EL (cell line): ENCODE results near the gene HIRA.
A peak's percentile ranks its signal among the peaks of the same experiment; 100 is the strongest.
"Not testable (repeated sequence)": the region's sequence is repeated elsewhere in the genome, so short reads cannot be mapped to it uniquely, and the experiment has no call there.

Source experiments
- DNase-seq: peaks from one replicate; pipeline ENCODE4 v3.0.0-alpha.2; 2016

The HIRA gene

DNA sequence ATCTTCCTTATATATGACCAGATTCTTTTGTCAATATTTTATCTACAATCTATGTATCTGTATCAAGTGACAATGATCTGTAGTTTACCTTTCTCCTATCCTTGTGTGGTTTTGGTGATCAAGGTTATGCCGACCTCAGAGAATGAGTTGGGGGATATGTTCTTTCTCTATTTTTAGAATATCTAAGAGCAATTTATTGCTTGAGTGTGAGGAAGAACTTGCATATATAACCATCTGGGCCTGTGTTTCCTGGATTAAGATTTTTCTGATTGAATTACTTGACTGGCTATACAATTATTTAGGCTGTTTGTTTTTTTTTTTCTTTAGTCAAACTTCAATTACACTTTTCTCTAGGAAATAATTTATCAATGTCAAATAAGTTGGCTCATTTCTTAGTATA, 30.0 kb upstream of the HIRA start:
- DNase-seq, result no peak

DNA sequence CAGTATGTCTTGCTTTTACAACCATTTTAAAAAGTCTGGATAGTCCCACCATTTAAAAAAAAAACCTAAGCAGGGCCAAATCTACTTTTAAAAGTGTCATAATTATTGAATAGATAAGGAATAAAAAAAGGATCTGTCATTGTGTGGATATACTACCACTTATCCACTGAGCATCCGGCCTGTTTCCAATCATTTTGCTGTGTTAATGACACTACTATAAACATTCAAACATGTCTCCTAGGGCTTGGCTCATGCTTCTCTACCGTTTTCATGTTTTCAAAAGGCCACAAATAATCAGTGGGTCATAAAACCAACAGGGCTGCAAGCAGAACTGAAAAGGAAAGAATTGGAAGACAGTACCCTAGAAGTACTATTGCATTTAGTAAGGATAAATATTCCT, 28.5 kb upstream of the HIRA start:
- no peak for DNase-seq

DNA sequence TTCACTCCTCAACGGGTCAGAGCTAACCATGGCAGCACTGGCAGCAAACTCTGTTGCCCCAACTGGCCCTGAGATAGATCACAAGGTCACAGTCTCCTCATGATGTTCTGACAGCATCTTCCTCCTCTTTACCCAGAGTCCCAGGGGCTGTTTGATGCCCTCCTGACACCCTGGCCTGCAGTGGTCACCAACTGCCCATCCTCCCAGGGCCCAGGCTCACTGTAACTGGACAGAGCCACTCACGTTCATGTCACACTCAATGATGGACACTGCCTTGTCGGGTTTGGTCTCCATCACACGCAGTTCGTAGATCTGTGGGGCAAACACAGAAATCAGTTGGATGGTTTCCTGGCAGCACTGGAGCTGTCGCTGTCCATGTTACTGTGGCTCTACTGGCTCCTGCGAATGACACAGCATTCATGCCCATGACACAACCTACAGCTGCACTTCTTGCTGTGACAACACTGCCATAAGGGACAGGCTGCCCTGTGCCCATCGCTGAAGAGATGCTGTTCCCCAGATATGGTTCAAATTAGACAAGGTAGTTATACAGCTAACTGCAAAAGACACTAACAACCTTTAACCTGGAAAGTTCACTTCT, 26.4 kb upstream of the HIRA start:
- no peak for DNase-seq

DNA sequence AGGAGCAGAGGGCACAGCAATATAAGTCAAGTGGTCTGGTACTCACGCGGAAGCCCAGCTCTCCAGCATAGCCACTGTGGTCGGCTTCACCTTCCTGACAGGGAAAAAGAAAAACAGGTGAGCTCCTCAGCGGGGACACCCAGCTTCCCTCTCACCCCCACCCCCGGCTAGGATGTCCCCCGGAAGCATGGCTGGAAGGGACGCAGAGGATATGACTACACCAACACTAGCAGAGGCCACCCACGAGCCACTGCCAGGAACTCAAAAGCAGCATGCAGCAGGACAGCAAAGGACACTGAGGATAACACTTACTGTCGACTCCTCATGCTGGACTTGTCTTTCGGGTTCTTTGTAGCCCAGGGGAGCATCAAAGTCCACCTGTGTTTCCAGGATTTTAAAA, 25.0 kb upstream of the HIRA start:
- DNase-seq, result no peak

DNA sequence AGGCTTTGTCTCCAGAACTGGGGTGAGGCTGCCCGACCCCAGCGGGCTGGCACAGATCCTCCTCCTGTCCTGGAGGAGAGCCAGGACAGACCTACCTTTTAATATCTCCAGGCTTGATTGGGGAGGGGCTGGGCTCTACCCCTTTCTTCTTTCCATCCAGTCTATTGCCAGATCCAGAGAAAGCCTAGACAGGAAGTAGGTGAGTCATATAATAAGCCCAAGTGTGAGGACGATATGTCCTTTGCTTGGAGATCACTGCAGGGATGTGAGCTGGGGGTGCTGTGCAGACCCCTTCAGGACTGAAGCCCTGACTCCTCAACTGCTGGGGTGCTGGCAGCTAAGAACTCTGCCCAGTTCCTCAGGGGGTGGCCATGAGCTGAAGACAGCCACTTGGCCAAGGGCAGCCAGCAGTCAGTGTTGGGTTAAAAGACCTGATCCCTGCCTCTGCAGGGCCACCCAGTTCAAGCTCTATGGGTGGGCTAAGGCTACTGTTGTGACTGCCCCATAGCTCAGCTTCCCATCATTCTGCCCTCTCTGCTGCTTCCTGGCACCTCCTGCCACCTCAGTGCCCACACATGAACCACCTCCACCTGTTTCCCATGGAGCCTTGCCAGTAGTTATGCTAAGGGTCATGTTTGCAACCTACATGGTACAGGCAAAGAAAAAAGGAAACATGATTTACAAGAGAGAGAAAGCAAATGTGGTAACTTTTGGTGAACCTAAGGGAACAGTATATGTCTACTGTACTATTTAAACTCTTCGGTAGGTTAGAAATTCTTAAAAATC, 24.2 kb upstream of the HIRA start:
- no peak for DNase-seq

DNA sequence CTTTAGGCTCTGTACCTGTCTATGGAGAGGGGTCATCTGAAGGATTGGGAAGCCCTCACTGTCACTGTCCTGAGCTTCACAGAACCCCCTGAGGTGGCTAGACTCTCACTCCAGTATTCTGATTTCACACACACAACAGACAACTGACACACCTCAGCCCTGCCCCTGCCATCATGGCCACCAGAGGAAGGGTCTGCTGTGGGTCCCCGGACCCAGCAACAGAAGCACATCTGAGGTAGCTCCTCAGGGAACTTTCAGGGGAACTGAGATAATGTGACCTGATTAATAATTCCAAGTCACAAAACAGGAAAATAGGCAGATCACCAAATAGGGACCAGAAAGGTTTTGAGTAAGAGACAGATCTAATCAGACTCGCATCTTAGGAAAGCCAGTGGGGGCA, 23.5 kb upstream of the HIRA start:
- no peak for DNase-seq

DNA sequence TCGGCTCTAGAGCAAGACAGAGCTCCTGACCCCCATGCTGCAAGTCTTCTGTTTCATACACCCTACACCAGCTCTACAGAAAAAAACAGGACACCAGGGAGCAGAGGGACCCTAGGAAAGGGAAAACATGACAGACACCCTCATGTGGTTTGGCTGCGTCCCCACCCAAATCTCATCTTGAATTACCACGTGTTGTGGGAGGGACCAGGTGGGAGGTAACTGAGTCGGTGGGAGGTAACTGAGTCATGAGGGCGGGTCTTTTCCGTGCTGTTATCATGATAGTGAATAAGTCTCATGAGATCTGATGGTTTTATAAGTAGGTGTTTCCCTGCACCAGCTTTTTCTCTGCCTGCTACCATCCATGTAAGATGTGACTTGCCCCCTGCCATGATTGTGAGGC, 22.6 kb upstream of the HIRA start:
- no peak for DNase-seq

DNA sequence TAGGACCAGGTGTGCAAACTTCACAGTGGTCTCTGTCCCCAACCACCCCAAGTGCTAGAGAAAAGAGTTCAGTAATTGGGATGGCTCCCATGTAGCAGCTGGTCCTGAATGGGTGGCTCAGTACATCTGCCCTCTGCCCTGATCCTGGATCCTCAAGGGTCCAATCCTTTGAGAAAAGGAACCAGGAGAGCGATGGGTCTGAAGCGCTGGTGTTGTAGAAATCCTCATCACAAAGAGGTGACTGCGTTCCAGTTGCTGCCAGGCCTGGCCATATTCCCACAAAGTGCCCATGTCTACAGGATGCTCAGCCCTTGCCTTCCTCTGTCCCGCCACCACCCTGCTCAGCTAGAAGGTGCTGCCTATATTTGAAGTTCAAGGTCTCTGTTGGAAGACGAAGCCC, 22.2 kb upstream of the HIRA start:
- no peak for DNase-seq

DNA sequence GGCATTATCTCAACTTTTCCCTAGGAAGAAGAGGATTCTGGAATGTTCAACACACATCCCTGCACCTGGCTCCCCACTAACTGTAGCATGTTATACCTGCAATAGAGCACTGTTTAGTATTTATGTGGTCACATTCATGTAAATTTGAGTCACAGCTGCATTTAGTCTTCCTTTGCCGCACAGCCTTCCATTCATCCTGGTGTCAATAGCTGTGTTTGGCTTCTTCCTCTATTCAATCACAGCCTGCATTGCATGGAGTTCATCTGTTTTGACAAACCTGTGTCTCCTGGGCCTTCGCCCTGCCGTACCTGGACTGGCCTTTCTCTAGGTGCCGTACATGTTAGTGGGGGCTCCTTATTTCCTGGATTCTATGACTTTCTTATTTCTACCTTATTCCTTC, 20.0 kb upstream of the HIRA start:
- no peak for DNase-seq

DNA sequence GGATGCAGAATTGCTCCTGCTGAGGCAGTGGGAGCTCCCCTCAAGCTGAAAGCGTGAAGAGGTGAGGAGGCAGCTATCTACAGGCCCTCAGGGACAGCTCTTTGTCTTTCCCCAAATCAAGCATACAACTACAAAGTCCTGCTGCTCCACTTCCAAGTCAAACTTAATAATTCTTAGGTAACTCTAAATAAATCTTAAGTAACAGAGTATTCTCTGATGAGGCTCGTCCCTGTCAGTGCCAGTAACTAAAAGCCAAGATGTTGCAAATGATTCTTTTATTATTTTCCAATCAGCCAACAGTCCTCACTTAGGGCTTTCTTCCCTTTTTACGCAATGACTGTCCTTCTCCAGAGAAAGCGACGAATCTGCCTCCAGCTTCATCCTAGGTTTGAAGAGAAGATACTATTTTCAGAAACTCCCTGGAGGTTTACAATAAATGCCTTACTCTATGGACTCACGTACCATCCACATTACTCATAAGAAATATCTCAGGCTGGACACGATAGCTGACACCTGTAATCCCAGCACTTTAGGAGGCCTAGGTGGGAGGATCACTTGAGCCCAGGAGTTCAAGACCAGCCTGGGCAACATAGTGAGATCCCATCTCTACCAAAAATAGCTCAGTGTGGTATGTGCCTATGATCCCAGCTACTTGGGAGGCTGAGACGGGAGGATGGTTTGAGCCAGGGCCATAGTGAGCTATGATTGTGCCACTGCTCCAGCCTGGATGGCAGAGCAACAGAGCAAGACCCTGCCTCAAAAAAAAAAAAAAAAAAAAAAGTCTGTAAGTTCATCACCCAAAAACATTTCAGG, 19.0 kb upstream of the HIRA start:
- no peak for DNase-seq

DNA sequence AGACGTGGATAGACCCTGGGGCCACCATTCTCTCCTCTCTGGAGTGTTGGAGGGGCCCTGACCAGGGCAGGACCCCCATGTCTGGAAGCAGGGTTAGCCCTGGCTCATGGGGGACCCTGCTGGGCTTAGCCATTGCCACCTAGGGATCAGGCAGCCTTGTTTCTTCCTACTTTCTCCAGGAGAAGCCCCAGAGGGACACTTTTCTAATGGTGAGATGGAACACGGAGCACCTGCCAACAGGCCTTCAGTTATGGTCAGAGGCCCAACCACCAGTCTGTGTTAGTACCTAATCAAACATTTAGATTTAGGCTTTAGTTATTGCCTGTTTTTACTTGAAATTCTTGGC, 17.9 kb upstream of the HIRA start:
- no peak for DNase-seq

DNA sequence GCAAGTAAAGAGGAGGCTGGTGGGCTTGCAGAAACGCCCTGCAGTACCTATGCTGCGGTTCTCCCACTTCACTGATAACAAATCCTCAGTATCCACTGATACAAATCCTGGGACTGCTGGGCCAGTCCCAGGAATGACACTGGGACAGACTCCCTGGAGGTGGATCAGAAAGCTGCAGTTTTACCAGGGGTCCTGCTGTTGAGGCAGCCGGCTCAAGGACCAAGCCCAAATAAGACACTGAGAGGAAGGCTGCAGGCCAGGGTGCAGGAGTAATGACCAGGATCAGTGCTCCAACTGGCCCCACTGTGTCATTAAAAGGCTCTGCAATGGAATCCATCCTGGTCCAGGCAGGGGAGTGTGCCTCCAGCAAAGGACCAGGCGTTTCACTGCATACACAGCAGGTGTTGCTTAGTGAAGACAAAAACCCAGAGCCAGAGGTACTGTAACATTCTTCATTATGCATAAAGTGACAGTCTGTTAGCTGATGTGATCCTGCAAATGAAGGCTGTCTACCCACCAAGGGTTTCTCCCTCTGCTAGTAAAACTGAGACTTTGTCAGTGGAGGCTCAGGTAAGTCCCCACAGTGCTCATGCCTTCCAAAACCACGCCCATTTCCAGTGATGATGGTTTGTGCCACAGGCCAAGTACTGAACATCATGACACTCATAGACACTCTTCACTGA, 17.3 kb upstream of the HIRA start:
- no peak for DNase-seq

DNA sequence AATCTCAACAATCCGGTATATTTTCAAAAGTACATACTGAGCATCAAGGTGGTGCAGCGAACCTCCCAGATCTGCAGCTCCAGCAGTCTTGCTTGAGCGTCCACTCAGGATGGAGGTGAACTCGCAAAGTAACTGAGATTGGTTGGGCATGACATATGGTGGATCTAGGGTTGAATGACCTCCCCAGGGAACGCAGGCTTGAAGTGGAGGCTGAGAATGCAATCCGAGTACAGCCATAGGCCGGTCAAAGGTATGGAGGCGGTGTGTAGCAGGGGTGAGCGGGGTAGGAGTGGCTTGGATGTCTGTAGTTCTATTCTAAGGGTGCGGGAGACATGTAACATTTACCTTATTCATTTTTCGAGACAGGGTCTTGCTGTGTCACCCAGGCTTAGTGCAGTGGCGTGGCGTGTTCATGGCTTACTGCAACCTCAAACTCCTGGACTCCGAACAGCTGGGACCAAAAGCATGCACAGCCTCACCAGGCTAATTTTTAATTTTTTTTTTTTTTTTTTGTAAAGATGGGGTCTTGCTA, 16.6 kb upstream of the HIRA start:
- peak; percentile 59 for DNase-seq

DNA sequence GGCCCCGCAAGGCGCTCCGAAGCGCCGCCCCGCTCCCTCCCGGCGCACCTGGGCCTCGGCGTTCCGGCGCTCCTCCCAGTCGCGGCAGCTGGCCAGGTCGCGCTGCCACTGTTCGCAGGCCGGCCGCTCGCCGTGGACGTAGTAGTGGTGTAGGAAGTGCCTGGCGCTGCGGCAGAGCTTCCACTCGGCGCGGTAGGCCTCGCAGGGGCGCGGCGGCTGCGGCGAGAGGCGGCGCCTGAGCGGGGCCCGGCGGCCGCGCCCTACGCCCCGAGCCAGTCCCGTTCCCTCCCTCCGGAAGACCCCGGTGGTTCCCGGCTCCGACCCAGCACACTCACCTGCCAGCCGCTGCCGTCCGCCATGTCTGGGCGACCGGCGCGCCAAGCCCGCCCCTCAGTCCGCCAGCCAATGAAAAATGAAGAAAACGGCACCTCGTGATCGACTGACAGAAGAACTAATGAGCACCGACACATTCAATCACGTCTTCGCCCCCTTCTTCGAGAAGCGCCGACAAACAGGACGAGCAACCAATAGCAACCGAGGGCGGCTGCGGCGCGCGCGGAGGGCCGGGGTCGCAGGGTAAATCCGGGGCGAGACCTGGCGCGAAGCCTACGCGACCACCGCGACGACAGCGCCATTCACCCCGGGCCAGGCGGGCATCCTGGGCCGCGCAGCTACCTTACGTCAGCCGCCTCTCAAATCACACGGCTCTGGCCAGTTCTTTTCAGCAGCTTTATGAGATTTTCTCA, 16.0 kb upstream of the HIRA start, which contains the start of gene C22orf39:
TSS of gene C22orf39 (minus strand) at position 382 of the 746 bp plus-strand sequence. CDS start at position 359, 23 bp downstream.
- peak; percentile 92 for DNase-seq

DNA sequence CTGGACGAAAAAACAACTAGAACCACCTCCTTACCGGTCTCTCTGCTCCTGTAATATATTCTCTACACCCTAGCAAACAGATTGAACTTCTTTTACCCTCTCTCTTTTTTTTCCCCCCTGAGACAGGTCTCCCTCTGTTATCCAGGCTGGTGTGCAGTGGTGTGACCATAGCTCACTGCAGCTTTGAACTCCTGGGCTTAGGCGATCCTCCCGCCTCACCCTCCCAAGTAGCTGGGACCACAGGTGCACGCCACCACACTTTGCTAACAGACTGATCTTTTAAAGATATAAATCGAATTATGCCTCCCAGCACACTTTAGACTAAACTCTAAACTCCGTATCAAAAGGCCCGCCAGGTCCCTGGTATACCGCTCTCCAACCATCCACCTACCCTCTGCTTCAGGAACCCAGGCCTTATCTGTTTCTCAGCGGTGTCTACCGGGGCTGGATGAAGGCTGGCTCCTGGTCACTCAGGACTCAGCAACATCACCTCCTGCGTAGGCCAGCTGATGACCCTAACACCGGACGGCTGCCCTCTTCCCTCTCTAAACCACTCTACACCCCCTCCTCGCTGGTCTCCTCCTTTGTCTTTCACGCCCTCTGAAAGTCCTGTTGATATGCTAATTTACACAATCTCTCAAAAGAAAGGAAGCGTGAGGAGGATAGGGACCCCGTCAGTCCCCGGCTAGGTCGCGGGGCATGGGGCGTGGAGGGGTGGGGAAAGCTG, 15.2 kb upstream of the HIRA start:
- peak; percentile 23 for DNase-seq

DNA sequence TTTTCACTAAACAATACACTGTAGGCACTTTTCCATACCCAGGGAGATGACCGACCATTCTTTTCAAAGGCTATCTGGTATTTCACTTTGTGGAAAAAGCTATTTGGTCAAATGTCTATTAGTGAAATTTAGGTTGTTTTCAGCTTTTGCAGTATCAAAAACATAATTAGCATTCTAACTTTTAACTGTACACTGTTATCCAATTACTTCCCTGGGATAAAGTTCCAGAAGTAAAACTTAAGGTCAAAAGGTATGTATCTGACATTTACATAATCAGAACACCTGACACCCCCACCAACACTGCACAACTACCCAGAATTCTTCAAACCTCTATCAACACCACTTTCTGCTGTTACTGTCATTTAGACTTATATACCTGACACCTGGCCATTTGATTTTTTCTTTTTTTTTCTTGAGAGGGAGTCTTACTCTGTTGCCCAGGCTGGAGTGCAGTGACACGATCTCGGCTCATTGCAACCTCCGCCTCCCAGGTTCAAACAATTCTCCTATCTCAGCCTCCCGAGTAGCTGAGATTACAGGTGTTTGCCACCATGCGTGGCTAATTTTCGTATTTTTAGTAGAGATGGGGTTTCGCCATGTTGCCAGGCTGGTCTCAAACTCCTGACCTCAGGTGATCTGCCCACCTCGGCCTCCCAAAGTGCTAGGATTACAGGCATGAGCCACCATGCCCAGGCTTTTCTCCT, 13.9 kb upstream of the HIRA start:
- DNase-seq, result not testable (repeated sequence)

DNA sequence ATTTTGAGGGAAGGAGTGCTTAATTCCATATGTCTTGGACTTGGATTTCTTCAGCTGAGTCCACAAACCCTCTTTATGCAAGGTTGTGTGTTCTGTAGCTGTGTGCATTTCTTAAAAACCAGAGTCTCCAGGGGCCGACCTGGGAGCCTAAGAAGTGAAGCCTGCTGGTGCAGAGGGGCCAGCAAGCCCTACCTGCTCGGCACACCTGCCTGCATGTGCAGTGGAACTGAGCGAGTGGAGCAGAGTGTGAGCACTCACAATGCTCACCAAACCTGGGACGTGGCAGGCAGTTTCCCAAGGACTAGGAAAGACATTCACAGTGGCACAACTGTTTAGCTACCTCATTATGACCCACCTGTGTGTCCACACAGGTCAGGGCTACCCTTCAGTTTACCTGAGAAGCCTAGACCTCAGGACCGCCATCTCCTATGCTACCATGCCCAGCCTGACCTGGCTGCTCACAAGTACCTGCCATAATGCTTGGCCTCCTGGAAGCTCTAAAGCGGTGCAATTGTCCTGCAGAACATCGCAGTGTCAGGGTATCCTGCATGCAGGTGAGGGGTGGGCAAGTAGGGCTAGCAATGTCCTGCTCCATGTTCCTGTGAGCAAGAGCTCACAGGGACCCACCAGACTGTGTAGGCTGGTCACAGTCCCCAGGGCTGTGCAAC, 12.1 kb upstream of the HIRA start:
- no peak for DNase-seq

DNA sequence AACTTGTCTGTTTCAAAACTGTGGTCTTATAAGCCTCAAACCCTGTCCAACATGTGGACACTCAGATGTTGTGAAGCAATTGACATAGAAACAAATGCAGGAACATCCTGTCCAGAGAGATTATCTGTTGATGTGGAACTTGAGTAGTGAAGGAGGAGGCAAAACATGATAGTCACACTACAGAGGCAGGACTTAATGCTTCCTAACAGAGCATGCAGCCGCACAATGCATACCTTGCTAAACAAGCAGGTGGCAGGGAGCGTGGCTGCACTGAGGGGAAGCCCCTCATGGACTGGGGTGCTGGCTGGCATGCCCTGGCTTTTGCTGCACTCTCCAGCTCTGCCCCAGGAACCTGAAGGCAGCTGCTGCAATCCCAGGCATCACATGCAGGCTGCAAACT, 10.6 kb upstream of the HIRA start:
- DNase-seq, result no peak

DNA sequence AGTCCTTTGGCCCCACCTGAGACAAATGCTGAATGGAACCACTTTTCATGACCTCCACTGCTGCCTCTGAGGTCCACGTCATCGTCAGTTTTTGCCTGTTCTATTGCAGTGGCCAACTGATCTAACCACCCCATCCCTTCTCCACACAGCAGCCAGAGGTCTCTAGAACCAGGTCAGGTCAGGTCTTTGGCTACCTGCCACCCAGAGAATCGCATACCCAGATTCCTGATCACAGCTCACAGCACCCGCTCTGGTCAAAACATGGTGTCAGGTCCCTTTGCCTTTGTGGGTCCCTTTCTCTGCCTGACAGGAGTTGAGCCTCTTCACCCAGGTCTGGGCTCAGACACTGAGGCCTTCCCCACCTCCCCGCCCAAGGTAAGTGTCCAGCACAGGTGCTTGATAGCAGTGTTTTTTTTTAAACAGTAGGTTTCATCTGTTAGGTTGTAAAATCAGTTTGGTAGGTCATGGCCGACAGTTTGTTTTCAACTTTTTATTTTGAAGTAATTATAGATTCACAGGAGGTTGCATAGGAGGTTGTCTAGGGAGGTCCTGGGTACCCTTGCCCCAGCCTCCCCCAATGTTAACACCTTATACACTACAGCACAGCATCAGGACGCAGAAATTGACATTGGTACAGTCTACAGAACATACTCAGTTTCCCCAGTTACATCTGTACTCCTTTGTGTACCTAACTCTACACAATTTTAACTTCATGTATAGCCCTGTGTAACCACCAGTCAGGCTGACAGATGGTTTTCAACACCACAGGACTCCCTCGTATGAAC, 9.1 kb upstream of the HIRA start:
- DNase-seq, result no peak

DNA sequence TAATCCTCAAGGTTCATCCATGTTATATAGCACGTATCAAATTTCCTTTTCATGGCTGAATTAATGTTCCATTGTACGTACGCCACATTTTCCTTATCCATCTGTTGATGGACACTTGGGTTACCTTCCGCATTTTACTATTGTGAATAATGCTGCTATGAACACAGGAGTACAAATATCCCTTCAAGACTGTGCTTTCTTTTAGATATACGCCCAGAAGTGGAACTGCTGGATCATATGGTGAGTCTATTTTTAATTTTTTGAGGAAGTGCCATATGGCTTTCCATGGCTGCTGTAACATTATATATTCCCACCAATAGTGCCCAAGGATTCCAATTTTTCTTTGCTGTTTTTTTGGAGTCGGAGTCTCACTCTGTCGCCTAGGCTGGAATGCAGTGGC, 6.8 kb upstream of the HIRA start:
- no peak for DNase-seq
